K562 (cell line): Measurements from ENCODE around the gene ZNF322. TPM values are rescaled to one million over a fixed set of nuclear protein-coding genes. Genes with fewer than 3 reads are reported as not detected.

Experiments used
- CC2D1A ChIP-seq: fragments of 450-650 bp; IDR thresholded peaks from 2 replicates; pipeline ENCODE4 v1.6.1; 2017; ENCODE audit warnings: mild to moderate bottlenecking
- EGR1 ChIP-seq: fragments of 450-650 bp; conservative IDR thresholded peaks from 2 replicates; pipeline ENCODE4 v1.6.1; 2017; ENCODE audit warnings: mild to moderate bottlenecking
- ELF4 ChIP-seq: fragments of 450-650 bp; formaldehyde crosslinking; IDR thresholded peaks from 2 replicates; pipeline ENCODE4 v1.4.0; 2022; ENCODE audit warnings: missing genetic modification characterization
- FOXK2 ChIP-seq, 2 experiments: fragments of 450-650 bp; IDR thresholded peaks in 1 of 2; conservative IDR thresholded peaks in 1 of 2; 2 replicates each; pipeline ENCODE4 v1.6.1; 2016; ENCODE audit warnings: low read depth in 2 of 2, mild to moderate bottlenecking in 1 of 2
- MYNN ChIP-seq, 2 experiments: sonication (generic); formaldehyde crosslinking in 1 of 2; IDR thresholded peaks; 2 replicates each; pipeline versions ENCODE4 v1.5.0 to v1.6.1; 2016 to 2020; ENCODE audit warnings: antibody characterized with exemption in 1 of 2, missing genetic modification reagents in 1 of 2
- NBN ChIP-seq: fragments of 450-650 bp; IDR thresholded peaks from 2 replicates; pipeline ENCODE4 v1.6.1; 2016; ENCODE audit warnings: low read depth, mild to moderate bottlenecking
- NFE2 ChIP-seq: IDR thresholded peaks from 2 replicates; pipeline ENCODE4 v1.6.1; 2014; ENCODE audit warnings: antibody characterized with exemption, low read depth
- PHF20 ChIP-seq: fragments of 450-650 bp; IDR thresholded peaks from 2 replicates; pipeline ENCODE4 v1.6.1; 2018; ENCODE audit not compliant: partially characterized antibody
- PHF21A ChIP-seq: fragments of 450-650 bp; IDR thresholded peaks from 2 replicates; pipeline ENCODE4 v1.6.1; 2017; ENCODE audit warnings: low read depth, borderline replicate concordance
- POLR2G ChIP-seq: fragments of 200-400 bp; formaldehyde crosslinking; IDR thresholded peaks from 2 replicates; pipeline ENCODE4 v1.6.1; 2017; ENCODE audit warnings: low read depth, mild to moderate bottlenecking, antibody characterized with exemption, low read length, moderate library complexity
- SAP30 ChIP-seq: fragments of 200-600 bp; sonication (generic); IDR thresholded peaks from 2 replicates; pipeline ENCODE4 v1.6.1; 2012; ENCODE audit warnings: borderline replicate concordance, low read depth, mild to moderate bottlenecking, moderate library complexity, low read length, control low read depth, inconsistent platforms; ENCODE audit not compliant: insufficient read depth, poor library complexity, severe bottlenecking
- SIX5 ChIP-seq, 2 experiments: IDR thresholded peaks; 2 replicates each; pipeline ENCODE4 v1.6.1; 2011; ENCODE audit warnings: low read length in 2 of 2, borderline replicate concordance in 1 of 2, low read depth in 1 of 2, mild to moderate bottlenecking in 1 of 2, moderate library complexity in 1 of 2; ENCODE audit not compliant: insufficient read depth in 1 of 2
- TBL1XR1 ChIP-seq, 2 experiments: IDR thresholded peaks; 2 replicates each; pipeline ENCODE4 v1.6.1; 2012; ENCODE audit warnings: improper control_type of control experiment in 2 of 2, low read length in 2 of 2, mild to moderate bottlenecking in 1 of 2
- TGIF2 ChIP-seq: sonication (generic); formaldehyde crosslinking; IDR thresholded peaks from 2 replicates; pipeline ENCODE4 v1.8.1; 2022; ENCODE audit warnings: mild to moderate bottlenecking, missing genetic modification reagents, moderate library complexity
- ZFP36 ChIP-seq: fragments of 150-350 bp; IDR thresholded peaks from 2 replicates; pipeline ENCODE4 v1.6.1; 2018; ENCODE audit warnings: low read length, low read depth; ENCODE audit not compliant: partially characterized antibody
- polyA plus RNA-seq, 8 experiments: library from polyadenylated mRNA; depleted of rRNA in 4 of 8; stranded (reverse) in 5 of 8; unstranded in 3 of 8; fragments of >200 nt; fragmentation: Nextera tagmentation in 2 of 8; fragmentation: Illumina TruSeq in 1 of 8; extraction: Ambion mirVana in 2 of 8; extraction: Trizol in 1 of 8; gene quantifications; 2 replicates each; pipeline versions ENCODE4 v1.2.1 to v1.2.3, GENCODE V29; 2011 to 2014; ENCODE audit warnings: inconsistent platforms in 1 of 8, missing spikeins in 1 of 8
- total RNA-seq, 7 experiments: library from RNA; depleted of rRNA in 6 of 7; stranded (reverse); fragments of >200 nt in 6 of 7; fragmentation: Illumina TruSeq in 2 of 7; extraction: Trizol in 2 of 7; gene quantifications; 2 replicates each; pipeline versions ENCODE4 v1.2.1 to v1.2.3, GENCODE V29; 2011 to 2021; ENCODE audit warnings: low replicate concordance in 1 of 7
- TF ChIP-seq, protein P1 (sequence below), 3 experiments: fragments of 200-800 bp in 1 of 3; sonication (Bioruptor generic) in 1 of 3; sonication (generic) in 1 of 3; formaldehyde crosslinking in 1 of 3; IDR thresholded peaks; 2 replicates each; pipeline versions ENCODE4 v1.6.1 to v1.8.0; 2016 to 2022; ENCODE audit warnings: mild to moderate bottlenecking in 2 of 3, missing compliant biosample characterization in 2 of 3, missing genetic modification characterization in 2 of 3, missing genetic modification reagents in 1 of 3
- TF ChIP-seq, protein P2 (sequence below): fragments of 200-400 bp; formaldehyde crosslinking; IDR thresholded peaks from 2 replicates; pipeline ENCODE4 v1.6.1; 2017; ENCODE audit warnings: mild to moderate bottlenecking, low read depth, low read length, moderate library complexity
- TF ChIP-seq, protein P3 (sequence below): sonication (generic); IDR thresholded peaks from 2 replicates; pipeline ENCODE4 v1.6.1; 2016
- TF ChIP-seq, protein P4 (sequence below): sonication (generic); formaldehyde crosslinking; IDR thresholded peaks from 2 replicates; pipeline ENCODE4 v1.8.0; 2022; ENCODE audit warnings: mild to moderate bottlenecking, missing genetic modification reagents
- TF ChIP-seq, protein P5 (sequence below): fragments of 250-450 bp; sonication (Bioruptor Pico); IDR thresholded peaks from 2 replicates; pipeline ENCODE4 v1.8.0; 2021; ENCODE audit warnings: mild to moderate bottlenecking, moderate library complexity

Gene ZNF322
- total and polyA plus RNA-seq, 9 of the 15 experiments (the other 6 are each of a cell fraction or from before 2014, with no cell fraction given) = 4.7 to 31.2 (median 18.7) TPM

DNA sequence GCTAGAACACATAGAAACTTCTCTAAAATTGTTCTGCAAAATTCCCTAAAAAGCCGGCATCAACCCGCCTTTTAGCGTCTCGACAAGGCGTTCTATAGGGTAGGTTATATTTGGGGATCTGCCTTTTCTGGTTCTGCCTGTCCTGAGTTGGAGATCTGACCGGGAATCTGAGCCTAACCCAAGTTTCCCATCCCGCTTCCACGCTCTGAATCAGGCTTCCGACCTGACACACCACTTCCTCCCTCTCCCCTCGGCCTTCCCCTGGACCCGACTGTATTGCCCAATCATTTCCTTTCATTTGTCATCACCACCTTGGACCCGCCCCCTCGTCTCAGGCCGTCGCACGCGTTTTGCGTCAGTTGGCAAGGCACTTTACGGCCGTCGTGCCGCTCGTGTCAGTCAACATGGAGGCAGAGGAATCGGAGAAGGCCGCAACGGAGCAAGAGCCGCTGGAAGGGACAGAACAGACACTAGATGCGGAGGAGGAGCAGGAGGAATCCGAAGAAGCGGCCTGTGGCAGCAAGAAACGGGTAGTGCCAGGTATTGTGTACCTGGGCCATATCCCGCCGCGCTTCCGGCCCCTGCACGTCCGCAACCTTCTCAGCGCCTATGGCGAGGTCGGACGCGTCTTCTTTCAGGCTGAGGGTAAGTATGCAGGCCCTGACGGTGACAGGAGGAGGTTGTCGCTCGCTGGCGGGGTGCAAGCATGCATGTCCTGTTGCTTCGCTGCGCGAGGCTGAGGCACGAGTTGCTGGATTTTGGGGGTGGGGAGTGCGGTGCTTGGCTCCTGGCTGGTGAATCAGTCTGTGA lies 62.8 kb downstream of the ZNF322 start, which contains the start of gene ABT1 (continued):
- TF ChIP-seq, protein P1, sequence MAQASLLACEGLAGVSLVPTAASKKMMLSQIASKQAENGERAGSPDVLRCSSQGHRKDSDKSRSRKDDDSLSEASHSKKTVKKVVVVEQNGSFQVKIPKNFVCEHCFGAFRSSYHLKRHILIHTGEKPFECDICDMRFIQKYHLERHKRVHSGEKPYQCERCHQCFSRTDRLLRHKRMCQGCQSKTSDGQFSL (CRISPR knock-in tag; IDR thresholded peaks at IDR 0.05) = no peak
- TF ChIP-seq, protein P1 (tag; IDR thresholded peaks at IDR 0.05) = no peak
- peak; percentile 87 for TF ChIP-seq CC2D1A
- peak; percentile 99 for TF ChIP-seq PHF20
- TF ChIP-seq POLR2G = peak; percentile 91
- peak; percentile 98 for TF ChIP-seq NBN
- TF ChIP-seq, protein P2, sequence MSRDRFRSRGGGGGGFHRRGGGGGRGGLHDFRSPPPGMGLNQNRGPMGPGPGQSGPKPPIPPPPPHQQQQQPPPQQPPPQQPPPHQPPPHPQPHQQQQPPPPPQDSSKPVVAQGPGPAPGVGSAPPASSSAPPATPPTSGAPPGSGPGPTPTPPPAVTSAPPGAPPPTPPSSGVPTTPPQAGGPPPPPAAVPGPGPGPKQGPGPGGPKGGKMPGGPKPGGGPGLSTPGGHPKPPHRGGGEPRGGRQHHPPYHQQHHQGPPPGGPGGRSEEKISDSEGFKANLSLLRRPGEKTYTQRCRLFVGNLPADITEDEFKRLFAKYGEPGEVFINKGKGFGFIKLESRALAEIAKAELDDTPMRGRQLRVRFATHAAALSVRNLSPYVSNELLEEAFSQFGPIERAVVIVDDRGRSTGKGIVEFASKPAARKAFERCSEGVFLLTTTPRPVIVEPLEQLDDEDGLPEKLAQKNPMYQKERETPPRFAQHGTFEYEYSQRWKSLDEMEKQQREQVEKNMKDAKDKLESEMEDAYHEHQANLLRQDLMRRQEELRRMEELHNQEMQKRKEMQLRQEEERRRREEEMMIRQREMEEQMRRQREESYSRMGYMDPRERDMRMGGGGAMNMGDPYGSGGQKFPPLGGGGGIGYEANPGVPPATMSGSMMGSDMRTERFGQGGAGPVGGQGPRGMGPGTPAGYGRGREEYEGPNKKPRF = no peak
- peak; percentile 74 for TF ChIP-seq SAP30
- no peak; the same call in 1 of the 2 replicates for TF ChIP-seq PHF21A
- TF ChIP-seq, protein P3, sequence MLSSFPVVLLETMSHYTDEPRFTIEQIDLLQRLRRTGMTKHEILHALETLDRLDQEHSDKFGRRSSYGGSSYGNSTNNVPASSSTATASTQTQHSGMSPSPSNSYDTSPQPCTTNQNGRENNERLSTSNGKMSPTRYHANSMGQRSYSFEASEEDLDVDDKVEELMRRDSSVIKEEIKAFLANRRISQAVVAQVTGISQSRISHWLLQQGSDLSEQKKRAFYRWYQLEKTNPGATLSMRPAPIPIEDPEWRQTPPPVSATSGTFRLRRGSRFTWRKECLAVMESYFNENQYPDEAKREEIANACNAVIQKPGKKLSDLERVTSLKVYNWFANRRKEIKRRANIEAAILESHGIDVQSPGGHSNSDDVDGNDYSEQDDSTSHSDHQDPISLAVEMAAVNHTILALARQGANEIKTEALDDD = peak; percentile 50; the same call in 1 of the 2 replicates
- peak; percentile 78 for TF ChIP-seq EGR1
- TF ChIP-seq SIX5 (IDR thresholded peaks at IDR 0.05; ENCODE audit: borderline replicate concordance in 1 of 2, insufficient read depth in 1 of 2, low read depth in 1 of 2, low read length in 2 of 2) = peak; percentile 22 to 31; a peak in 1 of 4 replicates
- no peak for TF ChIP-seq TGIF2
- TF ChIP-seq MYNN (IDR thresholded peaks at IDR 0.05) = peak; percentile 48; the same call in 1 of the 2 replicates
- TF ChIP-seq MYNN (CRISPR knock-in tag; IDR thresholded peaks at IDR 0.05) = no peak
- TF ChIP-seq ZFP36 = no peak
- peak; percentile 84 for TF ChIP-seq ELF4 (CRISPR knock-in tag)
- TF ChIP-seq, protein P4, sequence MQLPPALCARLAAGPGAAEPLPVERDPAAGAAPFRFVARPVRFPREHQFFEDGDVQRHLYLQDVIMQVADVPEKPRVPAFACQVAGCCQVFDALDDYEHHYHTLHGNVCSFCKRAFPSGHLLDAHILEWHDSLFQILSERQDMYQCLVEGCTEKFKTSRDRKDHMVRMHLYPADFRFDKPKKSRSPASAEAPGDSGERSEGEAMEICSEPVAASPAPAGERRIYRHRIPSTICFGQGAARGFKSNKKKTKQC = peak; percentile 75
- TF ChIP-seq, protein P5, sequence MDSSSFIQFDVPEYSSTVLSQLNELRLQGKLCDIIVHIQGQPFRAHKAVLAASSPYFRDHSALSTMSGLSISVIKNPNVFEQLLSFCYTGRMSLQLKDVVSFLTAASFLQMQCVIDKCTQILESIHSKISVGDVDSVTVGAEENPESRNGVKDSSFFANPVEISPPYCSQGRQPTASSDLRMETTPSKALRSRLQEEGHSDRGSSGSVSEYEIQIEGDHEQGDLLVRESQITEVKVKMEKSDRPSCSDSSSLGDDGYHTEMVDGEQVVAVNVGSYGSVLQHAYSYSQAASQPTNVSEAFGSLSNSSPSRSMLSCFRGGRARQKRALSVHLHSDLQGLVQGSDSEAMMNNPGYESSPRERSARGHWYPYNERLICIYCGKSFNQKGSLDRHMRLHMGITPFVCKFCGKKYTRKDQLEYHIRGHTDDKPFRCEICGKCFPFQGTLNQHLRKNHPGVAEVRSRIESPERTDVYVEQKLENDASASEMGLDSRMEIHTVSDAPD = no peak
- peak; percentile 86 for TF ChIP-seq NFE2
- TF ChIP-seq FOXK2 (conservative IDR thresholded peaks at IDR 0.05 in 1 of 2, IDR thresholded peaks at IDR 0.05 in 1 of 2; ENCODE audit: low read depth in 2 of 2) = peak; percentile 99 to 100
- peak in 1 of 2 experiments; percentile 94; a peak in 2 of 4 replicates for TF ChIP-seq TBL1XR1 (IDR thresholded peaks at IDR 0.05; ENCODE audit: low read length in 2 of 2)
